Mesothelial cell of epicardium (in vitro differentiated cells): Measurements from ENCODE around the gene ITGB6. TPM values are rescaled to one million over a fixed set of nuclear protein-coding genes. Genes with fewer than 3 reads are reported as not detected.
"Not testable (repeated sequence)": the region's sequence is repeated elsewhere in the genome, so short reads cannot be mapped to it uniquely, and the experiment has no call there.

ENCODE experiments used
- DNase-seq, 2 experiments: peaks; one replicate each; pipeline ENCODE4 v3.0.0; 2021; ENCODE audit warnings: low spot score in 2 of 2; ENCODE audit not compliant: unreplicated experiment in 2 of 2
- H3K27ac Mint-ChIP-seq: 2 replicates; pipeline ENCODE4 v1.8.0; 2021; ENCODE audit warnings: mixed read lengths
- H3K27me3 Mint-ChIP-seq: 2 replicates; pipeline ENCODE4 v1.8.0; 2021; ENCODE audit warnings: low read depth, mixed read lengths
- H3K36me3 Mint-ChIP-seq: 2 replicates; pipeline ENCODE4 v1.8.0; 2021; ENCODE audit warnings: mixed read lengths
- H3K4me1 Mint-ChIP-seq: 2 replicates; pipeline ENCODE4 v1.8.0; 2021; ENCODE audit warnings: mixed read lengths
- H3K4me3 Mint-ChIP-seq: 2 replicates; pipeline ENCODE4 v1.8.0; 2021; ENCODE audit warnings: mild to moderate bottlenecking, moderate library complexity, mixed read lengths
- H3K9me3 Mint-ChIP-seq: 2 replicates; pipeline ENCODE4 v1.8.0; 2021; ENCODE audit warnings: mixed read lengths
- total RNA-seq: library from RNA; stranded (reverse); gene quantifications from 3 replicates; pipeline ENCODE4 v1.2.1, GENCODE V29; 2021
- TF ChIP-seq, protein P1 (sequence below): fragments of 200-600 bp; sonication (generic); IDR thresholded peaks from one replicate; pipeline ENCODE4 v1.5.0; 2021; ENCODE audit warnings: antibody characterized with exemption; ENCODE audit not compliant: unreplicated experiment

Gene ITGB6
- total RNA-seq, 1 donor from 2014 or later = 14.3 TPM

DNA sequence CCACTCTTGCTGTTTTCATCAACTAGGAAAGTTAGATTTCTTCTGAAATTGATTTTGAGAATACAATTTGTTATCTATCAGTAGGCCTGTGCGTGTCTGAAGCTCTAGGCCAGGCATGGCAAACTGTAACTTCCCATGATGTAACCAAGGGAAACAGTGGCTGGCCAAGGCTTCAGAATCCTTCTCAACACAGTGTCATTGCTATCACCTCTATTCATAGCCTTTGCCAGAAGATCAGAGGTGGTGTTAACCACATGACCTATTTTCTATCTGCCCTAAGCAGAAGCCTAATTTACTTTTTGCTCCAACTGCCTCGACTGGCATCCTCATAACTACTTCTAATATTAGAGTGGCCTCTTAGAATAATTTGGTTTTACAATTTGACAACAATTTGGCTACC, 2.5 kb downstream of the ITGB6 start:
- Mint-ChIP-seq H3K4me3 (no peak overlapping the region), H3K4me1 (peaks cover 35% of the 10 kb centered on the region), H3K9me3 (no peaks in the 10 kb centered on the region), H3K36me3 (peaks cover 2% of the 10 kb centered on the region), H3K27me3 (no peaks in the 10 kb centered on the region), H3K27ac (no peak overlapping the region)
- TF ChIP-seq, protein P1, sequence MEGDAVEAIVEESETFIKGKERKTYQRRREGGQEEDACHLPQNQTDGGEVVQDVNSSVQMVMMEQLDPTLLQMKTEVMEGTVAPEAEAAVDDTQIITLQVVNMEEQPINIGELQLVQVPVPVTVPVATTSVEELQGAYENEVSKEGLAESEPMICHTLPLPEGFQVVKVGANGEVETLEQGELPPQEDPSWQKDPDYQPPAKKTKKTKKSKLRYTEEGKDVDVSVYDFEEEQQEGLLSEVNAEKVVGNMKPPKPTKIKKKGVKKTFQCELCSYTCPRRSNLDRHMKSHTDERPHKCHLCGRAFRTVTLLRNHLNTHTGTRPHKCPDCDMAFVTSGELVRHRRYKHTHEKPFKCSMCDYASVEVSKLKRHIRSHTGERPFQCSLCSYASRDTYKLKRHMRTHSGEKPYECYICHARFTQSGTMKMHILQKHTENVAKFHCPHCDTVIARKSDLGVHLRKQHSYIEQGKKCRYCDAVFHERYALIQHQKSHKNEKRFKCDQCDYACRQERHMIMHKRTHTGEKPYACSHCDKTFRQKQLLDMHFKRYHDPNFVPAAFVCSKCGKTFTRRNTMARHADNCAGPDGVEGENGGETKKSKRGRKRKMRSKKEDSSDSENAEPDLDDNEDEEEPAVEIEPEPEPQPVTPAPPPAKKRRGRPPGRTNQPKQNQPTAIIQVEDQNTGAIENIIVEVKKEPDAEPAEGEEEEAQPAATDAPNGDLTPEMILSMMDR = no peak
- no peak for DNase-seq

DNA sequence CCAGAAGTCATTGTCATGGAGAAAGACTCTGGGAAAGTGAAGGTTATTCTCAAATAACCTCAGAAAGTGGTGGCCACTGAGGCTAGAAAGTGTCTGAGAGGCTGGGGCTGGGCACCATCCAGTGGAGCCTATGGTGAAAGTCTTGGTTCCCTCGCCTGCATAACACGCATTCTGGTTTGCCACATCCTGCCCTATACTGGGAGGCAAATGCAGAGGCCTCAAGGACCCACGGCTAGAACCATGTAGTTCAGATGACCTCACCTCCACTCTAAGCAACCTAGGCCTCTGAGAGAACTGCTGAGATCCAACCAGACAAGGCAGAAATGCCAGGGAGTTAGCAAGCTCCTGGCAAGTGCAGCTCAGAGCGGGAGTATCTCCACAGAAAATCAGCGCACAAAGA, 5.1 kb downstream of the ITGB6 start:
- no peak overlapping the region for H3K4me3 Mint-ChIP-seq
- TF ChIP-seq, protein P1 = no peak
- H3K27me3 Mint-ChIP-seq = no peaks in the 10 kb centered on the region
- DNase-seq = no peak
- no peaks in the 10 kb centered on the region for H3K9me3 Mint-ChIP-seq
- peaks cover 2% of the 10 kb centered on the region for H3K36me3 Mint-ChIP-seq
- no peak overlapping the region for H3K27ac Mint-ChIP-seq
- peaks cover 18% of the 10 kb centered on the region for H3K4me1 Mint-ChIP-seq

DNA sequence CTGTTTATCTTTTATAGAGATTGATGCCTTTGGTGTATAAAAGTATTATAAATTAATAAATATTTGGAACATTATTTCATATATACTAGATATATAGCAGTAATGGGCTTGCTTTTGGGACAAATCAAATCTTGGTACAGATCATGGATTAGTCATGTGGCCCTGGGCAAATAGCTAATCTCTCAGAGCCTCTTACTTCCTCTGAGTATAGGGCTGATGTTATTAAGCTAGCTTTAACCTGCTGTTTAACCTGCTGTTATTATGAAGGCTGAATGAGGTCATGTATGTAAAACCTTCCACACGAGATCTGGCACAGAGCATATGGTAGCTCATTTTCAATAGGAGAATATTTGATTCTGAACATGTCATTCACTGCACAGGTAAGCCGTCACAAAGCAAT, 5.7 kb downstream of the ITGB6 start:
- TF ChIP-seq, protein P1 = no peak
- no peaks in the 10 kb centered on the region for H3K27me3 Mint-ChIP-seq
- H3K36me3 Mint-ChIP-seq = peaks cover 2% of the 10 kb centered on the region
- no peak for DNase-seq
- no peak overlapping the region for H3K27ac Mint-ChIP-seq
- peaks cover 12% of the 10 kb centered on the region for H3K4me1 Mint-ChIP-seq
- no peaks in the 10 kb centered on the region for H3K9me3 Mint-ChIP-seq
- no peak overlapping the region for H3K4me3 Mint-ChIP-seq

- peak overlapping the region; percentile 67 for H3K27ac Mint-ChIP-seq
- not testable (repeated sequence) for H3K4me1 Mint-ChIP-seq, H3K27me3 Mint-ChIP-seq, DNase-seq
- H3K36me3 Mint-ChIP-seq = peaks cover 24% of the 10 kb centered on the region
- peaks cover 35% of the 10 kb centered on the region for H3K9me3 Mint-ChIP-seq
- peak overlapping the region; percentile 22 for H3K4me3 Mint-ChIP-seq
Measured at GRCh38 chr2:160181146-160181836, 18.8 kb downstream of the ITGB6 start.

- peaks cover 29% of the 10 kb centered on the region for H3K9me3 Mint-ChIP-seq
- DNase-seq, H3K27me3 Mint-ChIP-seq, H3K4me3 Mint-ChIP-seq, H3K27ac Mint-ChIP-seq, H3K4me1 Mint-ChIP-seq: not testable (repeated sequence)
- H3K36me3 Mint-ChIP-seq = peaks cover 18% of the 10 kb centered on the region
Measured at GRCh38 chr2:160180690-160181089, 19.4 kb downstream of the ITGB6 start.

- TF ChIP-seq, protein P1 = no peak
- DNase-seq = no peak
- no peak overlapping the region for H3K27ac Mint-ChIP-seq
- peaks cover 25% of the 10 kb centered on the region for H3K9me3 Mint-ChIP-seq
- peaks cover 18% of the 10 kb centered on the region for H3K36me3 Mint-ChIP-seq
- peaks cover 10% of the 10 kb centered on the region for H3K4me1 Mint-ChIP-seq
- H3K27me3 Mint-ChIP-seq = no peaks in the 10 kb centered on the region
- H3K4me3 Mint-ChIP-seq = no peak overlapping the region
Measured at GRCh38 chr2:160180172-160180571, 19.9 kb downstream of the ITGB6 start.
